GM12891 (cell line): ENCODE results near the gene RGS7.
"Not testable (repeated sequence)": the region's sequence is repeated elsewhere in the genome, so short reads cannot be mapped to it uniquely, and the experiment has no call there.

Experiments
- DNase-seq: peaks from one replicate; pipeline ENCODE4 v3.0.0; 2011; ENCODE audit warnings: low spot score; ENCODE audit not compliant: insufficient read length
- FAIRE-seq: peaks from 2 replicates; lab custom pipeline; 2011; peaks lifted over from hg19 to GRCh38; lab: Jason Lieb, UNC
- PAX5 ChIP-seq: IDR thresholded peaks from 2 replicates; pipeline ENCODE4 v1.6.1; 2011; ENCODE audit warnings: low read length, moderate library complexity, mild to moderate bottlenecking; ENCODE audit not compliant: insufficient read depth, severe bottlenecking
- POLR2A ChIP-seq: IDR thresholded peaks from 2 replicates; pipeline ENCODE4 v1.6.1; 2011; ENCODE audit warnings: low read depth, low read length, control low read depth
- POLR2AphosphoS5 ChIP-seq: IDR thresholded peaks from 2 replicates; pipeline ENCODE4 v1.6.1; 2011; ENCODE audit warnings: low read depth, low read length, control low read depth
- POU2F2 ChIP-seq: IDR thresholded peaks from 2 replicates; pipeline ENCODE4 v1.6.1; 2011; ENCODE audit warnings: low read depth, mild to moderate bottlenecking, control low read depth, low read length, moderate library complexity
- SPI1 ChIP-seq: IDR thresholded peaks from 2 replicates; pipeline ENCODE4 v1.6.1; 2011; ENCODE audit warnings: low read depth, low read length, control low read depth
- TAF1 ChIP-seq: IDR thresholded peaks from 2 replicates; pipeline ENCODE4 v1.6.1; 2011; ENCODE audit warnings: low read depth, low read length, control low read depth

The RGS7 gene

GRCh38 chr1:240739139-240739538, 617.9 kb downstream of the RGS7 start:
- TF ChIP-seq TAF1 (no peak), POLR2AphosphoS5 (no peak), PAX5 (no peak), POLR2A (no peak), SPI1 (no peak), POU2F2 (no peak)
- DNase-seq (no peak), FAIRE-seq (no peak)

GRCh38 chr1:240737766-240738265, 619.2 kb downstream of the RGS7 start:
- FAIRE-seq (no peak), DNase-seq (no peak)
- TF ChIP-seq SPI1: no peak
- TF ChIP-seq POLR2AphosphoS5: no peak
- TF ChIP-seq POU2F2: no peak
- no peak for TF ChIP-seq TAF1
- no peak for TF ChIP-seq POLR2A
- no peak for TF ChIP-seq PAX5

- DNase-seq: no peak
- TF ChIP-seq POLR2AphosphoS5 (no peak), PAX5 (no peak), POLR2A (no peak), TAF1 (no peak)
- FAIRE-seq: no peak
Observed at GRCh38 chr1:240737298-240737697, 619.7 kb downstream of the RGS7 start.

- FAIRE-seq, DNase-seq: not testable (repeated sequence)
Observed at GRCh38 chr1:240734705-240735104, 622.3 kb downstream of the RGS7 start.

GRCh38 chr1:240734001-240734400, 623.0 kb downstream of the RGS7 start:
- TF ChIP-seq POLR2AphosphoS5 (no peak), POU2F2 (no peak), SPI1 (no peak), PAX5 (no peak), POLR2A (no peak)
- FAIRE-seq: no peak
- DNase-seq: no peak

- FAIRE-seq: peak; percentile 79
- peak; percentile 14 for DNase-seq
Observed at GRCh38 chr1:240732390-240732789, 624.6 kb downstream of the RGS7 start.

More at GRCh38 chr1:240732390-240732789, 624.6 kb downstream of the RGS7 start:
- TF ChIP-seq POLR2A: no peak
- no peak for TF ChIP-seq POLR2AphosphoS5
- TF ChIP-seq PAX5: no peak
- no peak for TF ChIP-seq SPI1
- no peak for TF ChIP-seq TAF1
- no peak for TF ChIP-seq POU2F2
